ENCODE measurements around the gene CALD1.

The CALD1 gene

DNA sequence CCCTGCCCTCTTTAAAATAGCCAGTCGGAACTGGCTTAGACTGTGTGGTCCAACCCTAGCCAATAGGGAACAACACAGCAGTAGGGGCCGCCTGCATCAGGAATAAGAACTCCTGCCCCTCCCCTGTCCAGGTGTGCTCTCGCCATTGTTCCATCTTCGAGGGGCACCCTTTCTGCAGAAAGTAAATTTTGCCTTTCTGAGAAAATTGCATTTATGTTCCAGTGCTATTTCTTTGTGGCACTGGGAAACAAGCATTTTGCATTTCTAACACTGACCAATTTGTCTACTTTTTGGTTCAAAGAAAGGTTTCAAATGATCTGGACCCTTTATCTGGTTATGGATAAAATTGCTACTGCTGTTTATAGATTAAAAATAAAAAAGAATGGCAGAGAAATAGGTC is 116.6 kb downstream of the CALD1 start:
- TF ChIP-seq, protein P1, sequence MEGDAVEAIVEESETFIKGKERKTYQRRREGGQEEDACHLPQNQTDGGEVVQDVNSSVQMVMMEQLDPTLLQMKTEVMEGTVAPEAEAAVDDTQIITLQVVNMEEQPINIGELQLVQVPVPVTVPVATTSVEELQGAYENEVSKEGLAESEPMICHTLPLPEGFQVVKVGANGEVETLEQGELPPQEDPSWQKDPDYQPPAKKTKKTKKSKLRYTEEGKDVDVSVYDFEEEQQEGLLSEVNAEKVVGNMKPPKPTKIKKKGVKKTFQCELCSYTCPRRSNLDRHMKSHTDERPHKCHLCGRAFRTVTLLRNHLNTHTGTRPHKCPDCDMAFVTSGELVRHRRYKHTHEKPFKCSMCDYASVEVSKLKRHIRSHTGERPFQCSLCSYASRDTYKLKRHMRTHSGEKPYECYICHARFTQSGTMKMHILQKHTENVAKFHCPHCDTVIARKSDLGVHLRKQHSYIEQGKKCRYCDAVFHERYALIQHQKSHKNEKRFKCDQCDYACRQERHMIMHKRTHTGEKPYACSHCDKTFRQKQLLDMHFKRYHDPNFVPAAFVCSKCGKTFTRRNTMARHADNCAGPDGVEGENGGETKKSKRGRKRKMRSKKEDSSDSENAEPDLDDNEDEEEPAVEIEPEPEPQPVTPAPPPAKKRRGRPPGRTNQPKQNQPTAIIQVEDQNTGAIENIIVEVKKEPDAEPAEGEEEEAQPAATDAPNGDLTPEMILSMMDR (IDR thresholded peaks at IDR 0.05; ENCODE audit: borderline replicate concordance, control extremely low read depth, extremely low read depth, insufficient read depth, missing control alignments) = no peak
- in situ Hi-C loops (cut with MboI; ENCODE audit: low sequenced_read_pairs, unreplicated experiment) = no loop called here
- no peak for DNase-seq (ENCODE audit: low spot score)

DNA sequence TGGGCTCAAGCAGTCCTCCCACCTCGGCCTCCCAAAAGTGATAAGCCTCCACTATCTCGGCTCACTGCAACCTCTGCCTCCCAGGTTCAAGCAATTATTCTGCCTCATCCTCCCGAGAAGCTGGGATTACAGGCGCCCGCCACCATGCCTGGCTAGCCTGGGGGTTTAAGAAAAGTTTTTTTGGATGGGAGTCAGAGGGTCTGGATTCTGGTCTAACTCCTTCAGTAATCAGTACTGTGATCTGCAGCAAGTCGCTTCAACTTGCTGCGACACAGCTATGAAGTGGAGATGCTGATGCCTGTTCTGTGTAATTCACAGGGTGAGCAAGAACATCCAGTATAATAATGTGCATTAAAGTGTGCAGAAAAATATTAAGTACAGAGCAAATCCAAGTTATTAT is 118.5 kb downstream of the CALD1 start:
- in situ Hi-C loops (cut with MboI; ENCODE audit: low sequenced_read_pairs, unreplicated experiment) = no loop called here
- no peak for DNase-seq (ENCODE audit: low spot score)
- TF ChIP-seq, protein P1 (IDR thresholded peaks at IDR 0.05; ENCODE audit: borderline replicate concordance, control extremely low read depth, extremely low read depth, insufficient read depth, missing control alignments) = no peak

DNA sequence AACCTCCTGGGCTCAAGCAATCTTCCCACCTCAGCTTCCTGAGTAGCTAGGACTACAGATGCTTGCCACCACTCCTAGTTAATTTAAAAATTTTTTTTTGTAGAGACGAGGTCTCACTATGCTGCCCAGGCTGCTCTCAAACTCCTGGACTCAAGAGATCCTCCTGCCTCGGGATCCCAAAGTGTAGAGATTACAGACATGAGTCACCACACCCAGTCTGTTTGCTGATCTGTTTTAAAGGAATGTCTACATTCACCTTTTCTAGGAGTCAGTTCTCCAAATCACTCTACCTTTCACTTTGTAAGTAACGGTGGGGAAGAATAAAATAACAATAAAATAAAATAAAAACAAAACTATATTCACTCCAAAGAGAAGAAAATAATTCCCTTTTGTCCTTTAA is 120.3 kb downstream of the CALD1 start:
- in situ Hi-C loops (cut with MboI; ENCODE audit: low sequenced_read_pairs, unreplicated experiment) = no loop called here
- no peak for DNase-seq (ENCODE audit: low spot score)
- TF ChIP-seq, protein P1 (IDR thresholded peaks at IDR 0.05; ENCODE audit: borderline replicate concordance, control extremely low read depth, extremely low read depth, insufficient read depth, missing control alignments) = no peak

DNA sequence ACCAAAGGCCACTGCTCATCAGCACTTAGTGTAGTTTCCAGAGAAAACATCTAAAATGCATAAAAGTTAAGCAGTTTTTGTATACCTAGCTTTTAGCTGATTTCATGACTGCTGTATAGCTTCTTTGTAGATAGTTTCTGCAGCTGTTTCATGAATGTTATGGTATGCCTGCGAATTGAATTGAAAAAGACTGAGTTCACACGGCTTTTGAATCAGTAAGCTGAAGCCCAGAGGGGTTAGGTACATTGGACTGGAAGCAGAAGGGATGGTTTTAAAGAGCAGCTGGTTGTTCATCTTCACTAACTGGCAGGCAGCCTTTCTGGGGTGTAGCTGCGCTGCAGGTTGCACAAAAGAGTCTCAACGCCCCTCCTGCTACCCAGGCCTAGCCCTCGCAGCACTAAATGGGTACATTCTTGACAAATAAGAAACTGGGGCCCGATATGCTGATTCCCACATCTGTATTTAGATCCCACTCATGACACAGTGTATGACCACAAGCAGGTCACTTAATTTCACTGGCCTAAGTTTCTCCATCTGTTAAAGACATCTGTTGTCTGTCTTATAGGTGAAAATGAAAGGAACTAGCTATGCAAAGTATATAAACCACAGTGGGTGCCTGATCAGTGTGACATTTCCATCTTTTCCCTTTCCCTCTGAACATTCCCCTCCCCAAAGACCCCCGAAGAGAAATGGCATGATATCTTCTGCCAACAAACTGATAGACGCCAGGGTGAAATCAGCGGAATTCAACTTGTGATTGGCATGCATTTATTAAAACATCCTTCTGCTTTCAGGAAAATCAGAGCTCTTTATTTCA is 120.9 kb downstream of the CALD1 start:
- in situ Hi-C loops (cut with MboI; ENCODE audit: low sequenced_read_pairs, unreplicated experiment) = no loop called here
- TF ChIP-seq, protein P1 (IDR thresholded peaks at IDR 0.05; ENCODE audit: borderline replicate concordance, control extremely low read depth, extremely low read depth, insufficient read depth, missing control alignments) = no peak
- no peak for DNase-seq (ENCODE audit: low spot score)

DNA sequence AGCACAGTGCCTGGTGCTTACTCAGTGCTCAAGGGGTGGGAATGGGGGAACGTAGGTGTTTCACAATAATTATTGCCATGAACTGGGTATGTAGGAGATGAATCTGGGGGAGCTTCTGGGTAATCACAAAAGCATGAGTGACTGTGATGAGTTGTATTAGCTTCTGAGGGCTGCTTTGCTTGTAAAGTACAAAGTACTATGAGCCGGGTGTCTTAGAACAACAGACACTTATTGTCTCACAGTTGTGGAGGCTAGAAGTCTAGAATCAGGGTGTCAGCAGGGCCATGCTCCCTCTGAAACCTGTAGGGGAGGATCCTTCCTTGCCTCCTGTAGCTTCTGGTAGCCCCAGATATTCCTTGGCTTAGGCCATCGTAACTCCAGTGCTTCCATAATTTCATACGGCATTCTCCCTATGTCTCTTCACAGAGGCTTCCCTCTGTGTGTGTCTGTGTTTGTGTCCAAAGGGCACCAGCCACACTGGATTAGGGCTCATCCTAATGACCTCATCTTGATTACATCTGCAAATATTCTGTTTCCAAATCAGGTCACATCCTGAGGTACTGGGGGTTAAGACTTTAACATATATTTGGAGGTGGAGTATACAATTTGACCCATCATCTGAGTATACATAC is 122.1 kb downstream of the CALD1 start:
- TF ChIP-seq, protein P1 (IDR thresholded peaks at IDR 0.05; ENCODE audit: borderline replicate concordance, control extremely low read depth, extremely low read depth, insufficient read depth, missing control alignments) = no peak
- in situ Hi-C loops (cut with MboI; ENCODE audit: low sequenced_read_pairs, unreplicated experiment) = no loop called here
- no peak for DNase-seq (ENCODE audit: low spot score)

DNA sequence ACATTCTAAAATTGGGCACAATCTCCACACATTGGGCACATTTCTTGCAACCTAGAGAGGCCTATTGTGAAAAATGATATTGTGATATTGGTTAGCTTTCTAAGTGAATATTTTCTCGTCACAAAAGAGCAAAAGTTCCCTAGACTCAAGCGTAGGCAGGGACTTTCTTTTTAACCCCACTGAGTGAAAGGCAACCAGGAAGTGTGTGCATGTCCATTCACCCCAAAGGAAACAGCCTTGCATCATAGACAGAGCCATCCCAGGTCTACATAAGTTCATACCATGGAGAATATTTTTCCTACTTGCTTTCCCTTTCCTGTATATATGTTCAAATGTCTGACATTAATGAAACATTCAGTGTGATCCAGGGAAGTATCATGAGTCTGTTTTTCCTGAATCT is 122.6 kb downstream of the CALD1 start:
- no peak for DNase-seq (ENCODE audit: low spot score)
- in situ Hi-C loops (cut with MboI; ENCODE audit: low sequenced_read_pairs, unreplicated experiment) = no loop called here
- TF ChIP-seq, protein P1 (IDR thresholded peaks at IDR 0.05; ENCODE audit: borderline replicate concordance, control extremely low read depth, extremely low read depth, insufficient read depth, missing control alignments) = no peak

All from GM13976 (cell line).